Measurements from ENCODE around the gene CSDE1.
A peak's percentile ranks its signal among the peaks of the same experiment; 100 is the strongest.

Gene CSDE1

GRCh38 chr1:114670083-114671010 lies 87.4 kb downstream of the CSDE1 start:
- DNase-seq (ENCODE audit: insufficient read length, low spot score) (peak; percentile 87), FAIRE-seq (peak; percentile 99)
- TF ChIP-seq POLR2A (IDR thresholded peaks at IDR 0.05; ENCODE audit: low read depth, low read length) (no peak), SPI1 (IDR thresholded peaks at IDR 0.05; ENCODE audit: low read depth, low read length) (no peak), TAF1 (IDR thresholded peaks at IDR 0.05; ENCODE audit: low read depth, low read length) (no peak), POU2F2 (IDR thresholded peaks at IDR 0.05; ENCODE audit: low read depth, low read length) (no peak), POLR2AphosphoS5 (IDR thresholded peaks at IDR 0.05; ENCODE audit: low read depth, low read length) (no peak), PAX5 (IDR thresholded peaks at IDR 0.05; ENCODE audit: insufficient read depth, low read length, severe bottlenecking) (no peak)

DNA sequence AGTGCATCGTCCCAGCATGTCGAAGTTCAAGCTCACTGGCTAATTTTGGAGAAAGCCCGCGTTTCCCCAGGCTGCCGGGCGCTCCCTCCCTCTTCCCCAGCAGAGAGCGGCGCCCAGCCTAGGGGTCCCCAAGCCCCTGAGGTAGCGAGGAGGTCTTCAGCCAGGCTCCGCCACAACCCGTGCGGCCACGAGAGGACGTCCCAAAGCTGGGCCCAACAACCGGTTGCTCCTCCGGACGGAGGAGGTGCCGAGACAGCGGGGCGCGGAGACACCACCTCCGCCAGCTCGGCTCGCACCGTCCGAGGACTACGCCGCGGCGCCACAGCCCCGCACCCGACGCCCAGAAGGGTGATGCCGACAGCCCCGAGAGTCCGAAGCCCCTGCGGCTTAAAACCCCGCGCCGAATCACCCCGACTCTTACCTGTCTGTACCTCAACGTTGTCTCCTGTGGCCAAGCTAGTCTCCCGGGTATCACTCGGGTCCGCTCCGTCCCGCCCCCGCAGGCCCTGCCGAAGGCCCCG lies 88.2 kb downstream of the CSDE1 start, which contains the start of gene DENND2C:
Gene DENND2C (minus strand): TSS at position 488 of the 521 bp plus-strand sequence. CDS start 44,065 bp downstream, outside the sequence.
- DNase-seq (ENCODE audit: insufficient read length, low spot score) (no peak), FAIRE-seq (no peak)

DNA sequence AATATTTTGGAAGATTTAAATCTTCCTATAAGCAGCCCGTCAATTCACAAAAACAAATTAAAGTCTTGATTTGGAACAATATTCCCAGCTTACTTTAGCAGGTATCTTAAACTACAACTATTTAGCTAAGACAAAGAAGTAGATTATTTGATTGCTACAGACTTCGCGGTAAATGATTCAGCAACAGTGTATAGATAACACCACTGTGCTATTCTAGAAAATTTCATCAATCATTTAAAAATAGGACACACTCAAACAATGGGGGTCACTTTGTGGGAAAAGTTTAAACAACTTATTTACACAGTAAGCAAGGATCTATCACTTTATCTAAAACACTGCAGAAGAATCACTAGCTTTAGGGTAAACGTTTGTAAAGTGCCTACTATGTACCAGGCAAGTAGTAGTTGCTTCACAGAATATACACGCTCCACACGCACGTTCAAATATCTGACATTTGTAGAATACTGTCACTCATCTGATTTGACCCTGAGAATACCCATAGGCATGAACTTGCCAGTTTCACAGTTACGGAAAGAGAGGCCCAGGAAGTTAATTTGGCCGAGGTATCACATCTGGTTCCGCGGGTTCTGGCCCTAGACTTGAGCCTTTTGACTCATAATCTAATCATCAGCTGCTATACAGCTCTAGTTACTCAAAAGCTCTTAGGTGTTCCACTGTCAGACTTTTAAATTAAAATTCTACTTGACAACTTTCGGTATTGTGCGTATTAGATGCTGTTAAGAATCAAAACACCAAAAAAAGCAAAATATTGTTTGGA lies 88.8 kb downstream of the CSDE1 start:
- FAIRE-seq (peak; percentile 31), DNase-seq (ENCODE audit: insufficient read length, low spot score) (no peak)
- TF ChIP-seq POU2F2 (IDR thresholded peaks at IDR 0.05; ENCODE audit: low read depth, low read length) (no peak), TAF1 (IDR thresholded peaks at IDR 0.05; ENCODE audit: low read depth, low read length) (no peak), PAX5 (IDR thresholded peaks at IDR 0.05; ENCODE audit: insufficient read depth, low read length, severe bottlenecking) (no peak), SPI1 (IDR thresholded peaks at IDR 0.05; ENCODE audit: low read depth, low read length) (no peak), POLR2A (IDR thresholded peaks at IDR 0.05; ENCODE audit: low read depth, low read length) (no peak), POLR2AphosphoS5 (IDR thresholded peaks at IDR 0.05; ENCODE audit: low read depth, low read length) (no peak)

More for the DNA sequence above, 88.2 kb downstream of the CSDE1 start, which contains the start of gene DENND2C:
- TF ChIP-seq PAX5 (IDR thresholded peaks at IDR 0.05; ENCODE audit: insufficient read depth, low read length, severe bottlenecking) (no peak), POLR2A (IDR thresholded peaks at IDR 0.05; ENCODE audit: low read depth, low read length) (no peak), POLR2AphosphoS5 (IDR thresholded peaks at IDR 0.05; ENCODE audit: low read depth, low read length) (no peak), SPI1 (IDR thresholded peaks at IDR 0.05; ENCODE audit: low read depth, low read length) (no peak), POU2F2 (IDR thresholded peaks at IDR 0.05; ENCODE audit: low read depth, low read length) (no peak), TAF1 (IDR thresholded peaks at IDR 0.05; ENCODE audit: low read depth, low read length) (no peak)

DNA sequence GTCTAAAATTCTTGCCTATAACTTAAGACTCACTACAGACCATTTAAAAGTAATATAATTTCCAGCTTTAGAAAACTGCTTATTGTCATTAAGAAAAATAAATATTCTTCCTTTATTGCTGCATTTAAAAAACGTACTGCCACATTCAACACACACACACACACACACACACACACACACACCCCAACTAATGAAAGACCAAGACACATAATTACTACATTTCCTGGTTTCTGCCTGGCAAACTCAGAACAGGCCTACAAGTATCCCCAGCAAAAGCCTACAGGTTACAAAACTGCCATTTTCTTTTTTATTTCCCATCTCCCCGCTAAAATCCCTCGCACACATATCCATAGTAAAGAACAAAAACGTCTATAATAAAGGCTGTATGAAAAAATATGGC lies 89.4 kb downstream of the CSDE1 start:
- no peak for FAIRE-seq
- no peak for DNase-seq (ENCODE audit: insufficient read length, low spot score)
- TF ChIP-seq POLR2A (IDR thresholded peaks at IDR 0.05; ENCODE audit: low read depth, low read length): no peak
- no peak for TF ChIP-seq SPI1 (IDR thresholded peaks at IDR 0.05; ENCODE audit: low read depth, low read length)
- no peak for TF ChIP-seq POU2F2 (IDR thresholded peaks at IDR 0.05; ENCODE audit: low read depth, low read length)
- no peak for TF ChIP-seq POLR2AphosphoS5 (IDR thresholded peaks at IDR 0.05; ENCODE audit: low read depth, low read length)

DNA sequence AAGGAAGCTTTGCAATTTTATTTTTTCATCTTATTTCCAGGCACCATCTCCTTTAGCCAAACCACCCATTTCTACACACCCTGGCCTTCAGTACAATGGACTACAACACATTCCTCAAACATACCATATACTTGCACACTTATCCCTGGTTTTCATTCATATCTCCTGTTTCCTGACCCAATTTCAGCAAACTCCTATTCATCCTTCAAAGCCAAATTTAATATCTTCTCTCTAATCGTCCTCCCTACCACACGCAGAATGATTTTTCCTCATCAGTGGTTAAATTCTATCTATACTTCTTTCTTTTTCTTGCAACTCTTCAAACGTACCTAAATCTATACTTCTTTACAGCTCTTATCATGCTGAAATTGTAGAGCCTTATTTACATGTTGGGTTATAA lies 90.8 kb downstream of the CSDE1 start:
- no peak for TF ChIP-seq TAF1 (IDR thresholded peaks at IDR 0.05; ENCODE audit: low read depth, low read length)
- TF ChIP-seq POU2F2 (IDR thresholded peaks at IDR 0.05; ENCODE audit: low read depth, low read length): no peak
- no peak for TF ChIP-seq POLR2AphosphoS5 (IDR thresholded peaks at IDR 0.05; ENCODE audit: low read depth, low read length)
- no peak for TF ChIP-seq SPI1 (IDR thresholded peaks at IDR 0.05; ENCODE audit: low read depth, low read length)
- no peak for TF ChIP-seq POLR2A (IDR thresholded peaks at IDR 0.05; ENCODE audit: low read depth, low read length)
- no peak for TF ChIP-seq PAX5 (IDR thresholded peaks at IDR 0.05; ENCODE audit: insufficient read depth, low read length, severe bottlenecking)
- FAIRE-seq: no peak
- no peak for DNase-seq (ENCODE audit: insufficient read length, low spot score)

All from GM12891 (cell line).